ENCODE data around the gene PILRB.

- no peak for TF ChIP-seq CTCF (IDR thresholded peaks at IDR 0.05; ENCODE audit: poor library complexity, severe bottlenecking)
- TF ChIP-seq RAD21 (conservative IDR thresholded peaks at IDR 0.05): no peak
- no peak for TF ChIP-seq EZH2 (IDR thresholded peaks at IDR 0.05; ENCODE audit: borderline replicate concordance, insufficient read depth, low read length, poor library complexity, severe bottlenecking)
- TF ChIP-seq, protein P1, sequence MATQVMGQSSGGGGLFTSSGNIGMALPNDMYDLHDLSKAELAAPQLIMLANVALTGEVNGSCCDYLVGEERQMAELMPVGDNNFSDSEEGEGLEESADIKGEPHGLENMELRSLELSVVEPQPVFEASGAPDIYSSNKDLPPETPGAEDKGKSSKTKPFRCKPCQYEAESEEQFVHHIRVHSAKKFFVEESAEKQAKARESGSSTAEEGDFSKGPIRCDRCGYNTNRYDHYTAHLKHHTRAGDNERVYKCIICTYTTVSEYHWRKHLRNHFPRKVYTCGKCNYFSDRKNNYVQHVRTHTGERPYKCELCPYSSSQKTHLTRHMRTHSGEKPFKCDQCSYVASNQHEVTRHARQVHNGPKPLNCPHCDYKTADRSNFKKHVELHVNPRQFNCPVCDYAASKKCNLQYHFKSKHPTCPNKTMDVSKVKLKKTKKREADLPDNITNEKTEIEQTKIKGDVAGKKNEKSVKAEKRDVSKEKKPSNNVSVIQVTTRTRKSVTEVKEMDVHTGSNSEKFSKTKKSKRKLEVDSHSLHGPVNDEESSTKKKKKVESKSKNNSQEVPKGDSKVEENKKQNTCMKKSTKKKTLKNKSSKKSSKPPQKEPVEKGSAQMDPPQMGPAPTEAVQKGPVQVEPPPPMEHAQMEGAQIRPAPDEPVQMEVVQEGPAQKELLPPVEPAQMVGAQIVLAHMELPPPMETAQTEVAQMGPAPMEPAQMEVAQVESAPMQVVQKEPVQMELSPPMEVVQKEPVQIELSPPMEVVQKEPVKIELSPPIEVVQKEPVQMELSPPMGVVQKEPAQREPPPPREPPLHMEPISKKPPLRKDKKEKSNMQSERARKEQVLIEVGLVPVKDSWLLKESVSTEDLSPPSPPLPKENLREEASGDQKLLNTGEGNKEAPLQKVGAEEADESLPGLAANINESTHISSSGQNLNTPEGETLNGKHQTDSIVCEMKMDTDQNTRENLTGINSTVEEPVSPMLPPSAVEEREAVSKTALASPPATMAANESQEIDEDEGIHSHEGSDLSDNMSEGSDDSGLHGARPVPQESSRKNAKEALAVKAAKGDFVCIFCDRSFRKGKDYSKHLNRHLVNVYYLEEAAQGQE (IDR thresholded peaks at IDR 0.05; ENCODE audit: borderline replicate concordance): no peak
- no peak for TF ChIP-seq TAF1 (IDR thresholded peaks at IDR 0.05; ENCODE audit: low read depth)
- no peak for TF ChIP-seq SMC3 (conservative IDR thresholded peaks at IDR 0.05; ENCODE audit: poor library complexity)
- no peak for TF ChIP-seq POLR2AphosphoS5 (IDR thresholded peaks at IDR 0.05)
- no peak for TF ChIP-seq EP300 (conservative IDR thresholded peaks at IDR 0.05; ENCODE audit: poor library complexity, severe bottlenecking)
Observed at GRCh38 chr7:100370303-100370702, 12.4 kb downstream of the PILRB start.

All from neural cell (in vitro differentiated cells).